Endodermal cell (in vitro differentiated cells): ENCODE data around the gene CSRP2. TPM values are rescaled to one million over a fixed set of nuclear protein-coding genes. Genes with fewer than 3 reads are reported as not detected.

Experiments
- DNase-seq: peaks from one replicate; pipeline ENCODE4 v3.0.0-alpha.2; 2017
- H3K27ac ChIP-seq: 2 replicates; pipeline ENCODE4 v1.5.1; 2013; ENCODE audit warnings: mild to moderate bottlenecking, low read depth, low read length, moderate library complexity
- H3K27me3 ChIP-seq: 2 replicates; pipeline ENCODE4 v1.6.1; 2013; ENCODE audit warnings: mild to moderate bottlenecking, low read length, moderate library complexity; ENCODE audit not compliant: insufficient read depth, control insufficient read depth, poor library complexity, severe bottlenecking
- H3K36me3 ChIP-seq: 2 replicates; pipeline ENCODE4 v1.7.0; 2013; ENCODE audit warnings: mild to moderate bottlenecking, low read length, moderate library complexity; ENCODE audit not compliant: control insufficient read depth, insufficient read depth
- H3K4me1 ChIP-seq: one replicate; pipeline ENCODE4 v1.7.0; 2013; ENCODE audit warnings: low read length; ENCODE audit not compliant: control insufficient read depth, insufficient read depth
- H3K4me3 ChIP-seq: 2 replicates; pipeline ENCODE4 v1.5.1; 2013; ENCODE audit warnings: mild to moderate bottlenecking, low read length, moderate library complexity
- H3K9ac ChIP-seq: 2 replicates; pipeline ENCODE4 v1.6.1; 2013; ENCODE audit warnings: mild to moderate bottlenecking, low read length, moderate library complexity; ENCODE audit not compliant: poor library complexity, severe bottlenecking; ENCODE audit errors: extremely low read depth
- H3K9me3 ChIP-seq: 2 replicates; pipeline ENCODE4 v1.6.1; 2013; ENCODE audit warnings: mild to moderate bottlenecking, low read length, moderate library complexity; ENCODE audit not compliant: control insufficient read depth
- H3K27ac Mint-ChIP-seq: 2 replicates; pipeline ENCODE4 v1.8.0; 2020; ENCODE audit warnings: mixed read lengths
- H3K27me3 Mint-ChIP-seq: 2 replicates; pipeline ENCODE4 v1.8.0; 2021; ENCODE audit warnings: mild to moderate bottlenecking, mixed read lengths; ENCODE audit not compliant: insufficient read depth
- H3K36me3 Mint-ChIP-seq: 2 replicates; pipeline ENCODE4 v1.8.0; 2020; ENCODE audit warnings: low read depth, mixed read lengths
- H3K4me1 Mint-ChIP-seq: 2 replicates; pipeline ENCODE4 v1.8.0; 2020; ENCODE audit warnings: mixed read lengths
- H3K4me3 Mint-ChIP-seq: 2 replicates; pipeline ENCODE4 v1.8.0; 2020; ENCODE audit warnings: mild to moderate bottlenecking, moderate library complexity, mixed read lengths
- H3K9me3 Mint-ChIP-seq: 2 replicates; pipeline ENCODE4 v1.8.0; 2020; ENCODE audit warnings: mild to moderate bottlenecking, mixed read lengths
- CTCF ChIP-seq: fragments of 200-600 bp; sonication (generic); conservative IDR thresholded peaks from 2 replicates; pipeline ENCODE4 v1.5.0; 2021; ENCODE audit warnings: antibody characterized with exemption, mild to moderate bottlenecking
- WGBS, 2 experiments: methylation state at CpG; one replicate each; pipeline versions ENCODE4 v1.1.5 to v1.1.7; 2013; ENCODE audit warnings: missing lambda C conversion rate in 2 of 2, mixed read lengths in 1 of 2; ENCODE audit not compliant: insufficient coverage in 1 of 2, insufficient read length in 1 of 2; 5-methylcytosine and 5-hydroxymethylcytosine counted together
- total RNA-seq, 2 donors: library from RNA; stranded (reverse); fragmentation: NEBNext Ultra II Directional in 1 of 2; extraction: Animal tissue kit (Norgen Biotek cat#: 25700) in 1 of 2; gene quantifications; 2 replicates in 1 of 2; 3 replicates in 1 of 2; pipeline ENCODE4 v1.2.1, GENCODE V29; 2021

Gene CSRP2
- total RNA-seq, 2 donors from 2014 or later = 74.7 to 121 TPM

- Histone ChIP-seq H3K9me3 (no peaks in the 10 kb centered on the region), H3K9ac (no peak overlapping the region), H3K4me1 (peaks cover 4% of the 10 kb centered on the region), H3K36me3 (peaks cover 60% of the 10 kb centered on the region), H3K27me3 (no peaks in the 10 kb centered on the region), H3K27ac (no peak overlapping the region), H3K4me3 (no peak overlapping the region)
- no peak overlapping the region for H3K27ac Mint-ChIP-seq
- no peaks in the 10 kb centered on the region for H3K9me3 Mint-ChIP-seq
- no peak for DNase-seq
- no peaks in the 10 kb centered on the region for H3K27me3 Mint-ChIP-seq
- TF ChIP-seq CTCF = no peak
- H3K4me1 Mint-ChIP-seq = peaks cover 6% of the 10 kb centered on the region
- WGBS, 2 experiments = 97 to 100% methylated on average over 1 of the region's 1 CpG
- peaks cover 12% of the 10 kb centered on the region for H3K36me3 Mint-ChIP-seq
- no peak overlapping the region for H3K4me3 Mint-ChIP-seq
These were observed 66.8 kb downstream of the CSRP2 start for GRCh38 chr12:76811976-76812375.

- Histone ChIP-seq H3K4me1 (peaks cover 4% of the 10 kb centered on the region), H3K27me3 (no peaks in the 10 kb centered on the region), H3K27ac (no peak overlapping the region), H3K36me3 (peaks cover 63% of the 10 kb centered on the region), H3K9ac (no peak overlapping the region), H3K4me3 (peak overlapping the region; percentile 10), H3K9me3 (no peaks in the 10 kb centered on the region)
- no peak for TF ChIP-seq CTCF
- H3K27me3 Mint-ChIP-seq = no peaks in the 10 kb centered on the region
- 79 to 90% methylated on average over 2 to 6 of the region's 6 CpGs for WGBS, 2 experiments
- H3K4me3 Mint-ChIP-seq = no peak overlapping the region
- no peak overlapping the region for H3K27ac Mint-ChIP-seq
- H3K4me1 Mint-ChIP-seq = peaks cover 6% of the 10 kb centered on the region
- H3K36me3 Mint-ChIP-seq = peaks cover 20% of the 10 kb centered on the region
- no peak for DNase-seq
- H3K9me3 Mint-ChIP-seq = no peaks in the 10 kb centered on the region
These were observed 68.0 kb downstream of the CSRP2 start for GRCh38 chr12:76810671-76811419.

Other genes starting within 250 kb of the CSRP2 start
- 10 to 100 TPM; 37.9 to 40.0 TPM for gene ZDHHC17, start 114.9 kb downstream of the CSRP2 start, total RNA-seq
- gene E2F7, start 186.6 kb upstream of the CSRP2 start, total RNA-seq = 10 to 100 TPM; 21.0 to 21.2 TPM